ENCODE results near the gene HASPIN.

The HASPIN gene

GRCh38 chr17:3768341-3768740 is 44.6 kb downstream of the HASPIN start:
- Histone ChIP-seq H3K23ac (ENCODE audit: low read length in 2 of 2) (no peak overlapping the region), H2AFZ (ENCODE audit: low read depth, low read length) (no peak overlapping the region), H3K9me3 (ENCODE audit: control insufficient read depth, low read length) (no peaks in the 10 kb centered on the region), H3K36me3 (ENCODE audit: control insufficient read depth in 1 of 2, insufficient read depth in 2 of 2, low read depth in 1 of 2, low read length in 2 of 2) (no peaks in the 10 kb centered on the region), H2BK15ac (ENCODE audit: low read depth, poor library complexity, severe bottlenecking) (no peak overlapping the region), H3K27me3 (ENCODE audit: control insufficient read depth in 1 of 2, insufficient read depth in 1 of 2, low read length in 2 of 2) (peaks cover 0 to 34% of the 10 kb centered on the region in 2 experiments), H4K91ac (ENCODE audit: low read length) (no peak overlapping the region), H3K27ac (ENCODE audit: low read length, poor library complexity, severe bottlenecking) (no peak overlapping the region), H3K4me3 (ENCODE audit: insufficient read depth in 1 of 2, low read depth in 1 of 2, low read length in 2 of 2) (no peak overlapping the region), H3K18ac (ENCODE audit: low read depth in 1 of 2, low read length in 2 of 2) (no peak overlapping the region), H3K4ac (ENCODE audit: low read depth in 1 of 2, low read length in 2 of 2) (no peak overlapping the region), H3K4me2 (ENCODE audit: low read length, poor library complexity, severe bottlenecking) (no peak overlapping the region), H4K8ac (ENCODE audit: low read length) (peak overlapping the region; percentile 36), H2BK120ac (ENCODE audit: low read depth, low read length) (no peak overlapping the region), H3K79me1 (replicated peaks; ENCODE audit: low read length, poor library complexity, severe bottlenecking) (no peaks in the 10 kb centered on the region), H3K4me1 (ENCODE audit: control insufficient read depth, insufficient read depth, low read depth, low read length) (peaks cover 3% of the 10 kb centered on the region), H3K9ac (ENCODE audit: low read length) (no peak overlapping the region), H2BK5ac (ENCODE audit: low read depth, low read length, poor library complexity, severe bottlenecking) (no peak overlapping the region), H3K14ac (ENCODE audit: low read length in 2 of 2) (peak overlapping the region in 1 of 2 experiments; percentile 33), H2AK5ac (ENCODE audit: low read length, severe bottlenecking) (no peak overlapping the region), H2BK12ac (ENCODE audit: low read length in 2 of 2) (no peak overlapping the region)
- no peak for DNase-seq
- WGBS = 85% methylated on average over 9 of the region's 9 CpGs

GRCh38 chr17:3768769-3769168 is 45.1 kb downstream of the HASPIN start:
- WGBS = 90% methylated on average over 8 of the region's 8 CpGs
- Histone ChIP-seq H4K8ac (ENCODE audit: low read length) (no peak overlapping the region), H2BK120ac (ENCODE audit: low read depth, low read length) (no peak overlapping the region), H3K14ac (ENCODE audit: low read length in 2 of 2) (peak overlapping the region in 1 of 2 experiments; percentile 33), H3K18ac (ENCODE audit: low read depth in 1 of 2, low read length in 2 of 2) (no peak overlapping the region), H2AFZ (ENCODE audit: low read depth, low read length) (no peak overlapping the region), H2AK5ac (ENCODE audit: low read length, severe bottlenecking) (no peak overlapping the region), H2BK12ac (ENCODE audit: low read length in 2 of 2) (no peak overlapping the region), H3K9ac (ENCODE audit: low read length) (no peak overlapping the region), H2BK15ac (ENCODE audit: low read depth, poor library complexity, severe bottlenecking) (no peak overlapping the region), H3K36me3 (ENCODE audit: control insufficient read depth in 1 of 2, insufficient read depth in 2 of 2, low read depth in 1 of 2, low read length in 2 of 2) (no peaks in the 10 kb centered on the region), H3K27me3 (ENCODE audit: control insufficient read depth in 1 of 2, insufficient read depth in 1 of 2, low read length in 2 of 2) (peaks cover 0 to 30% of the 10 kb centered on the region in 2 experiments), H3K4ac (ENCODE audit: low read depth in 1 of 2, low read length in 2 of 2) (no peak overlapping the region), H2BK5ac (ENCODE audit: low read depth, low read length, poor library complexity, severe bottlenecking) (no peak overlapping the region), H3K23ac (ENCODE audit: low read length in 2 of 2) (no peak overlapping the region), H3K79me1 (replicated peaks; ENCODE audit: low read length, poor library complexity, severe bottlenecking) (no peaks in the 10 kb centered on the region), H3K4me3 (ENCODE audit: insufficient read depth in 1 of 2, low read depth in 1 of 2, low read length in 2 of 2) (no peak overlapping the region), H3K9me3 (ENCODE audit: control insufficient read depth, low read length) (no peaks in the 10 kb centered on the region), H3K27ac (ENCODE audit: low read length, poor library complexity, severe bottlenecking) (no peak overlapping the region), H3K4me2 (ENCODE audit: low read length, poor library complexity, severe bottlenecking) (no peak overlapping the region), H4K91ac (ENCODE audit: low read length) (no peak overlapping the region), H3K4me1 (ENCODE audit: control insufficient read depth, insufficient read depth, low read depth, low read length) (peaks cover 5% of the 10 kb centered on the region)
- DNase-seq = no peak

GRCh38 chr17:3770466-3770865 is 46.8 kb downstream of the HASPIN start:
- no peak for DNase-seq
- H3K79me1 ChIP-seq (replicated peaks; ENCODE audit: low read length, poor library complexity, severe bottlenecking) = no peaks in the 10 kb centered on the region
- peaks cover 0 to 25% of the 10 kb centered on the region in 2 experiments for H3K27me3 ChIP-seq (ENCODE audit: control insufficient read depth in 1 of 2, insufficient read depth in 1 of 2, low read length in 2 of 2)
- no peak overlapping the region for H4K91ac ChIP-seq (ENCODE audit: low read length)
- H4K8ac ChIP-seq (ENCODE audit: low read length) = no peak overlapping the region
- no peak overlapping the region for H3K14ac ChIP-seq (ENCODE audit: low read length in 2 of 2)
- H3K27ac ChIP-seq (ENCODE audit: low read length, poor library complexity, severe bottlenecking) = no peak overlapping the region
- no peak overlapping the region for H2AFZ ChIP-seq (ENCODE audit: low read depth, low read length)
- H3K23ac ChIP-seq (ENCODE audit: low read length in 2 of 2) = no peak overlapping the region
- no peak overlapping the region for H3K4me2 ChIP-seq (ENCODE audit: low read length, poor library complexity, severe bottlenecking)
- no peak overlapping the region for H2BK15ac ChIP-seq (ENCODE audit: low read depth, poor library complexity, severe bottlenecking)
- H3K4ac ChIP-seq (ENCODE audit: low read depth in 1 of 2, low read length in 2 of 2) = no peak overlapping the region
- H2BK120ac ChIP-seq (ENCODE audit: low read depth, low read length) = no peak overlapping the region
- H3K36me3 ChIP-seq (ENCODE audit: control insufficient read depth in 1 of 2, insufficient read depth in 2 of 2, low read depth in 1 of 2, low read length in 2 of 2) = no peaks in the 10 kb centered on the region
- no peak overlapping the region for H2BK12ac ChIP-seq (ENCODE audit: low read length in 2 of 2)
- H3K4me3 ChIP-seq (ENCODE audit: insufficient read depth in 1 of 2, low read depth in 1 of 2, low read length in 2 of 2) = no peak overlapping the region
- 76% methylated on average over 8 of the region's 8 CpGs for WGBS
- peaks cover 8% of the 10 kb centered on the region for H3K4me1 ChIP-seq (ENCODE audit: control insufficient read depth, insufficient read depth, low read depth, low read length)
- no peak overlapping the region for H3K18ac ChIP-seq (ENCODE audit: low read depth in 1 of 2, low read length in 2 of 2)
- H2BK5ac ChIP-seq (ENCODE audit: low read depth, low read length, poor library complexity, severe bottlenecking) = no peak overlapping the region
- H3K9ac ChIP-seq (ENCODE audit: low read length) = no peak overlapping the region
- no peak overlapping the region for H2AK5ac ChIP-seq (ENCODE audit: low read length, severe bottlenecking)
- H3K9me3 ChIP-seq (ENCODE audit: control insufficient read depth, low read length) = no peaks in the 10 kb centered on the region

GRCh38 chr17:3771140-3771539 is 47.4 kb downstream of the HASPIN start:
- no peak overlapping the region for H3K18ac ChIP-seq (ENCODE audit: low read depth in 1 of 2, low read length in 2 of 2)
- H3K23ac ChIP-seq (ENCODE audit: low read length in 2 of 2) = no peak overlapping the region
- DNase-seq = no peak
- no peak overlapping the region for H2AK5ac ChIP-seq (ENCODE audit: low read length, severe bottlenecking)
- no peak overlapping the region for H3K4me3 ChIP-seq (ENCODE audit: insufficient read depth in 1 of 2, low read depth in 1 of 2, low read length in 2 of 2)
- H3K36me3 ChIP-seq (ENCODE audit: control insufficient read depth in 1 of 2, insufficient read depth in 2 of 2, low read depth in 1 of 2, low read length in 2 of 2) = no peaks in the 10 kb centered on the region
- H2AFZ ChIP-seq (ENCODE audit: low read depth, low read length) = no peak overlapping the region
- H2BK15ac ChIP-seq (ENCODE audit: low read depth, poor library complexity, severe bottlenecking) = no peak overlapping the region
- no peak overlapping the region for H2BK12ac ChIP-seq (ENCODE audit: low read length in 2 of 2)
- peaks cover 0 to 22% of the 10 kb centered on the region in 2 experiments for H3K27me3 ChIP-seq (ENCODE audit: control insufficient read depth in 1 of 2, insufficient read depth in 1 of 2, low read length in 2 of 2)
- H3K79me1 ChIP-seq (replicated peaks; ENCODE audit: low read length, poor library complexity, severe bottlenecking) = no peaks in the 10 kb centered on the region
- no peak overlapping the region for H3K14ac ChIP-seq (ENCODE audit: low read length in 2 of 2)
- H3K9ac ChIP-seq (ENCODE audit: low read length) = no peak overlapping the region
- no peak overlapping the region for H2BK120ac ChIP-seq (ENCODE audit: low read depth, low read length)
- H4K8ac ChIP-seq (ENCODE audit: low read length) = no peak overlapping the region
- H3K9me3 ChIP-seq (ENCODE audit: control insufficient read depth, low read length) = no peaks in the 10 kb centered on the region
- no peak overlapping the region for H3K27ac ChIP-seq (ENCODE audit: low read length, poor library complexity, severe bottlenecking)
- H3K4me2 ChIP-seq (ENCODE audit: low read length, poor library complexity, severe bottlenecking) = no peak overlapping the region
- H3K4me1 ChIP-seq (ENCODE audit: control insufficient read depth, insufficient read depth, low read depth, low read length) = peaks cover 8% of the 10 kb centered on the region
- H4K91ac ChIP-seq (ENCODE audit: low read length) = no peak overlapping the region
- no peak overlapping the region for H3K4ac ChIP-seq (ENCODE audit: low read depth in 1 of 2, low read length in 2 of 2)
- no peak overlapping the region for H2BK5ac ChIP-seq (ENCODE audit: low read depth, low read length, poor library complexity, severe bottlenecking)
- 96% methylated on average over 16 of the region's 16 CpGs for WGBS
